ENCODE measurements around the gene RAD51B. TPM values are rescaled to one million over a fixed set of nuclear protein-coding genes. Genes with fewer than 3 reads are reported as not detected.

Gene RAD51B
- total RNA-seq, 2 donors from 2014 or later, result 22.8 to 33.8 TPM

DNA sequence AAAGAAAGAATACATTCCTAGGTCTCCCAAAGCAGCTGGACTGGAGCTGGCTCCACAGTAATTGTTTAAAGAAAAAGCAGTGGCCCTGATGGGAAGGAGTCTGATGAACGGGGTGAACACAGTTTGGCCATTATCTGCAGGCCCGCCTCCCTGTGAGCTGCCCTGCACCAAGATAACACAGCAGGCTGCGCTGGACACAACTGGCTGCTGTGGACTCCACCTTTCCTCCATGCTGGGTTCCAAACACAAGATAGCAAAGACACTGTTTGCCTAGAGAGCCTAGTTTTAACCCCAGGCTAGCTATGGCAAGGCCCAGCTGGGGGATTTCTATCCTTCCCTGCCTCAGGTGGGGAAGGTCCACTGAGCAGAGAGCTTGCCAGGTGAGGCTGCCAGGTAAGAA, 938.7 kb downstream of the RAD51B start:
- H3K9me3 ChIP-seq (ENCODE audit: control insufficient read depth, low read length), result no peaks in the 10 kb centered on the region
- Mint-ChIP-seq H3K36me3 (ENCODE audit: low read depth) (no peaks in the 10 kb centered on the region), H3K27me3 (ENCODE audit: insufficient read depth) (no peaks in the 10 kb centered on the region), H3K9me3 (no peaks in the 10 kb centered on the region), H3K4me3 (no peak overlapping the region), H3K27ac (no peak overlapping the region), H3K4me1 (peaks cover 44% of the 10 kb centered on the region)
- no peaks in the 10 kb centered on the region for H3K27me3 ChIP-seq (ENCODE audit: control insufficient read depth, insufficient read depth, low read length, poor library complexity, severe bottlenecking)
- no peaks in the 10 kb centered on the region for H3K36me3 ChIP-seq (ENCODE audit: control insufficient read depth, insufficient read depth, low read length)
- TF ChIP-seq, protein P1, sequence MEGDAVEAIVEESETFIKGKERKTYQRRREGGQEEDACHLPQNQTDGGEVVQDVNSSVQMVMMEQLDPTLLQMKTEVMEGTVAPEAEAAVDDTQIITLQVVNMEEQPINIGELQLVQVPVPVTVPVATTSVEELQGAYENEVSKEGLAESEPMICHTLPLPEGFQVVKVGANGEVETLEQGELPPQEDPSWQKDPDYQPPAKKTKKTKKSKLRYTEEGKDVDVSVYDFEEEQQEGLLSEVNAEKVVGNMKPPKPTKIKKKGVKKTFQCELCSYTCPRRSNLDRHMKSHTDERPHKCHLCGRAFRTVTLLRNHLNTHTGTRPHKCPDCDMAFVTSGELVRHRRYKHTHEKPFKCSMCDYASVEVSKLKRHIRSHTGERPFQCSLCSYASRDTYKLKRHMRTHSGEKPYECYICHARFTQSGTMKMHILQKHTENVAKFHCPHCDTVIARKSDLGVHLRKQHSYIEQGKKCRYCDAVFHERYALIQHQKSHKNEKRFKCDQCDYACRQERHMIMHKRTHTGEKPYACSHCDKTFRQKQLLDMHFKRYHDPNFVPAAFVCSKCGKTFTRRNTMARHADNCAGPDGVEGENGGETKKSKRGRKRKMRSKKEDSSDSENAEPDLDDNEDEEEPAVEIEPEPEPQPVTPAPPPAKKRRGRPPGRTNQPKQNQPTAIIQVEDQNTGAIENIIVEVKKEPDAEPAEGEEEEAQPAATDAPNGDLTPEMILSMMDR (conservative IDR thresholded peaks at IDR 0.05), result no peak
- 76 to 81% methylated on average over 3 of the region's 3 CpGs for WGBS, 2 experiments (ENCODE audit: insufficient coverage in 1 of 2, insufficient read length in 1 of 2)
- H3K9ac ChIP-seq (ENCODE audit: extremely low read depth, low read length, poor library complexity, severe bottlenecking), result no peak overlapping the region
- H3K4me3 ChIP-seq (ENCODE audit: low read length), result no peak overlapping the region
- H3K4me1 ChIP-seq (ENCODE audit: control insufficient read depth, insufficient read depth, low read length), result peaks cover 2% of the 10 kb centered on the region
- no peak overlapping the region for H3K27ac ChIP-seq (ENCODE audit: low read depth, low read length)
- no peak for DNase-seq

DNA sequence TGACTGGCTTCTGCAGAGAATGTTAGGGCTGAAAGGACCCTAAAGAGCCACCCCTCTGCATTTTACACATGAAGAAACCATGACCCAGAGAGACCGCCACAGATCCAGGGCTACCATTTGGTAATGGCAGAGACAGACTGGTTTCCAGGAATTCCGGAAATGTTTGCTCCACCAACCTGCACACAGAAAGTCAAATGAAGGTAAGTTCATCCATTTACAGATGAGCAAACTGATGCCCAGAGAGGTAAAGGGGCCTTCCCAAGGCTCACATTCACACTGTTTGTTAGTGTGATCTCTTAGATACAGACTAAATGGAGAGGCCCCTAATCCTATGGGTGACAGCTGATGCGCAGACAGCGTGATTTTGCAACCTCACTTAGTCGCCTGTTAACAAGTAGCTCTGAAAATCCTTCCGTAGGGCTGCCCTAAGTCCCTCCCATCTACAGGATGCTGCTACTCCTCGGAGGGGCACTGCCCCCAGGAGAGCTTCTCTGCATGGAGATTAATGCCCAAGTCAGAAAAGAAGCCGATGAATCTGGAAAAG, 939.5 kb downstream of the RAD51B start:
- no peaks in the 10 kb centered on the region for H3K27me3 Mint-ChIP-seq (ENCODE audit: insufficient read depth)
- no peaks in the 10 kb centered on the region for H3K36me3 Mint-ChIP-seq (ENCODE audit: low read depth)
- H3K4me1 Mint-ChIP-seq, result peaks cover 50% of the 10 kb centered on the region
- H3K9ac ChIP-seq (ENCODE audit: extremely low read depth, low read length, poor library complexity, severe bottlenecking), result no peak overlapping the region
- no peaks in the 10 kb centered on the region for H3K9me3 Mint-ChIP-seq
- no peak overlapping the region for H3K27ac ChIP-seq (ENCODE audit: low read depth, low read length)
- no peak overlapping the region for H3K4me3 ChIP-seq (ENCODE audit: low read length)
- no peaks in the 10 kb centered on the region for H3K9me3 ChIP-seq (ENCODE audit: control insufficient read depth, low read length)
- TF ChIP-seq, protein P1 (conservative IDR thresholded peaks at IDR 0.05), result no peak
- peaks cover 7% of the 10 kb centered on the region for H3K4me1 ChIP-seq (ENCODE audit: control insufficient read depth, insufficient read depth, low read length)
- no peaks in the 10 kb centered on the region for H3K36me3 ChIP-seq (ENCODE audit: control insufficient read depth, insufficient read depth, low read length)
- DNase-seq, result no peak
- no peaks in the 10 kb centered on the region for H3K27me3 ChIP-seq (ENCODE audit: control insufficient read depth, insufficient read depth, low read length, poor library complexity, severe bottlenecking)
- whole genome bisulfite sequencing, 2 experiments (ENCODE audit: insufficient coverage in 1 of 2, insufficient read length in 1 of 2), result 92 to 93% methylated on average over 7 to 8 of the region's 8 CpGs
- H3K4me3 Mint-ChIP-seq, result no peak overlapping the region
- no peak overlapping the region for H3K27ac Mint-ChIP-seq

DNA sequence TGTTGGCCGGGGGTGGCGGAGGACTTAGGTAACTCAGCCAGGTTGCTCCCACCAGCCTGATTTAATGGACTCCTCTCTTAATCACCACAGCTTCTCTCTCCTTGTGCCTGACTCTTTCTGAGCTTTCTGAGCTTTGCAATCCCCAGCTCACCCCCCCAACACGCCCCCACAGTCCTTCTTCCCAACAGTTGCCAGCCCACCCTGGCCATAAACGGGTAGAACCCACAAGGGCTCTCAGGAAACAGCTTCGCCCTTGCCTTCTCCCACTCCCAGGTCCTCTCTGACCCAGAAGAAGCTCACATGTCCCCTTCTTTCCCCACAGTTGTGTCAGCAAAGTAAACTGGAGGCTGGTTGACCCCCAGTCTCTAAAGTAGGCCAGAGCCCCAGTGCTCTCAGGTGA, 940.4 kb downstream of the RAD51B start:
- Mint-ChIP-seq H3K27ac (no peak overlapping the region), H3K36me3 (ENCODE audit: low read depth) (no peaks in the 10 kb centered on the region), H3K9me3 (no peaks in the 10 kb centered on the region)

More for the DNA sequence above, 940.4 kb downstream of the RAD51B start:
- Histone ChIP-seq H3K27ac (ENCODE audit: low read depth, low read length) (no peak overlapping the region), H3K4me3 (ENCODE audit: low read length) (no peak overlapping the region), H3K27me3 (ENCODE audit: control insufficient read depth, insufficient read depth, low read length, poor library complexity, severe bottlenecking) (no peaks in the 10 kb centered on the region), H3K9ac (ENCODE audit: extremely low read depth, low read length, poor library complexity, severe bottlenecking) (no peak overlapping the region), H3K9me3 (ENCODE audit: control insufficient read depth, low read length) (no peaks in the 10 kb centered on the region), H3K36me3 (ENCODE audit: control insufficient read depth, insufficient read depth, low read length) (no peaks in the 10 kb centered on the region), H3K4me1 (ENCODE audit: control insufficient read depth, insufficient read depth, low read length) (peaks cover 7% of the 10 kb centered on the region)
- Mint-ChIP-seq H3K4me1 (peaks cover 50% of the 10 kb centered on the region), H3K4me3 (no peak overlapping the region), H3K27me3 (ENCODE audit: insufficient read depth) (no peaks in the 10 kb centered on the region)
- WGBS, 2 experiments (ENCODE audit: insufficient coverage in 1 of 2, insufficient read length in 1 of 2), result 91 to 100% methylated on average over 3 to 5 of the region's 5 CpGs
- no peak for DNase-seq
- TF ChIP-seq, protein P1 (conservative IDR thresholded peaks at IDR 0.05), result no peak

Data from endodermal cell (in vitro differentiated cells).